Measurements from ENCODE around the gene MYH13.
"Not testable (repeated sequence)": the region's sequence is repeated elsewhere in the genome, so short reads cannot be mapped to it uniquely, and the experiment has no call there.

MYH13 gene

DNA sequence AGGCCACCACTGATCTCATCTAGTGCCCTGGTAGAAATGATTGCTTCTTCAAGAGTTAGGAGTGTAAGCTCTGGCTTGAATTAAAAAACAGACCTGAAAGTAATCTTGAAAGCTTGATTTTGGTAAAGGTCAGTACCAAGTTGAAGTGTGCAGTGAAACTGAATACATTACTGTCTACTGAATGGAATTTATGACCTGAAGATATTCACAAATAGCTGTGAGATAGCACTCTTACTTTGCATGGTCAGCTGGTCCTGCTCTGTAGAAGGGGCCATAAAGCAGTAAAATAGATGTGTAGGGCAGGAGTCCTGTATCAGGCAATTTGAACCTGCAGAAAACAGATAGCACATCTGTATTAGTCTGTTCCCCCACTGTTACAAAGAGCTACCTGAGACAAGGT lies 78.6 kb downstream of the MYH13 start:
- TF ChIP-seq, protein P1, sequence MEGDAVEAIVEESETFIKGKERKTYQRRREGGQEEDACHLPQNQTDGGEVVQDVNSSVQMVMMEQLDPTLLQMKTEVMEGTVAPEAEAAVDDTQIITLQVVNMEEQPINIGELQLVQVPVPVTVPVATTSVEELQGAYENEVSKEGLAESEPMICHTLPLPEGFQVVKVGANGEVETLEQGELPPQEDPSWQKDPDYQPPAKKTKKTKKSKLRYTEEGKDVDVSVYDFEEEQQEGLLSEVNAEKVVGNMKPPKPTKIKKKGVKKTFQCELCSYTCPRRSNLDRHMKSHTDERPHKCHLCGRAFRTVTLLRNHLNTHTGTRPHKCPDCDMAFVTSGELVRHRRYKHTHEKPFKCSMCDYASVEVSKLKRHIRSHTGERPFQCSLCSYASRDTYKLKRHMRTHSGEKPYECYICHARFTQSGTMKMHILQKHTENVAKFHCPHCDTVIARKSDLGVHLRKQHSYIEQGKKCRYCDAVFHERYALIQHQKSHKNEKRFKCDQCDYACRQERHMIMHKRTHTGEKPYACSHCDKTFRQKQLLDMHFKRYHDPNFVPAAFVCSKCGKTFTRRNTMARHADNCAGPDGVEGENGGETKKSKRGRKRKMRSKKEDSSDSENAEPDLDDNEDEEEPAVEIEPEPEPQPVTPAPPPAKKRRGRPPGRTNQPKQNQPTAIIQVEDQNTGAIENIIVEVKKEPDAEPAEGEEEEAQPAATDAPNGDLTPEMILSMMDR (conservative IDR thresholded peaks at IDR 0.05; ENCODE audit: low read depth, low read length) = no peak
- no peak overlapping the region for H3K4me3 ChIP-seq (ENCODE audit: low read length)

DNA sequence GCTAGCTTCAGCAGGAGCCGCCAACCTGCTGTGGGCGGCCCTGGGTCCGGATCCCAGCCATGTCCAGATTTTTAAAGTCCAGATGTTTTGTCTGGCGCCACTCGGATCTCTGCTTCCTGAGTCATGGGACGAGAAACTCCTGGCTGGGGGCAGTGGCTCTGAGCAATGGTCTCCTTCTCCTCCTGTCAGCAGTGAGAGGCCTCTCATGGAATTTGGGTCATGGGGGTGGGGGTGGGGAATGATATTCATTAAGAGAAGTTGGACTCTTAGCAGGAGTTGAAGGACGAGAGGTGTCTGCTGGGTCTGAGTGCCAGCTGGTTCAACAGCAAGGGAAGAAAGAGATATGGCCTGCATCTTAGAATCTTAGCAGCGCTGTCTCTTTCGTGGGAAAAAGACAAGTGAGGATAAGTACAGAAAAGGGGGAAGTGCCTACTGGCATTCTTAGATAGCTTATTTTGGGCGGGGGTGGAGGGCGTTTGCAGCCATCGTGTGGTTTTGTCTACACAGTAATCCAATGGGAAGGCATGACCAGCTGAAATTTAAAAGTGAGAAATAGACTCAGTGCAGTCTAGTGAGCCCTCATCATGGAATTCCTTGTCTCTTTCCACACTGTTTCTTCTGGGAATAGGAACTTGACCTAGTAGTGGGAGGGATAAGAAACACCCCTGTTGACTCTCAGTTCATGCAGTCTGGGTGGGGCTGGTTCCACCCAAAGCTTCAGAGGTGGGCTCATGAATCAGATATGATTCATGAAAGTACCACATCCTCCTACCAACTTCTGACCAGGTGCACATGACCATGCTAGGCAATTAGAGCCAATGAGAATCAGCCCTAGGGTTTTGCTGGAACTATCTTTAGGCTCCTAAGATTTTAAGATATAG lies 80.5 kb downstream of the MYH13 start:
- no peak for DNase-seq (ENCODE audit: low read depth)
- H3K4me3 ChIP-seq (ENCODE audit: low read length) = no peak overlapping the region
- TF ChIP-seq, protein P1 (conservative IDR thresholded peaks at IDR 0.05; ENCODE audit: low read depth, low read length) = no peak

More for the DNA sequence above, 78.6 kb downstream of the MYH13 start:
- no peak for DNase-seq (ENCODE audit: low read depth)

DNA sequence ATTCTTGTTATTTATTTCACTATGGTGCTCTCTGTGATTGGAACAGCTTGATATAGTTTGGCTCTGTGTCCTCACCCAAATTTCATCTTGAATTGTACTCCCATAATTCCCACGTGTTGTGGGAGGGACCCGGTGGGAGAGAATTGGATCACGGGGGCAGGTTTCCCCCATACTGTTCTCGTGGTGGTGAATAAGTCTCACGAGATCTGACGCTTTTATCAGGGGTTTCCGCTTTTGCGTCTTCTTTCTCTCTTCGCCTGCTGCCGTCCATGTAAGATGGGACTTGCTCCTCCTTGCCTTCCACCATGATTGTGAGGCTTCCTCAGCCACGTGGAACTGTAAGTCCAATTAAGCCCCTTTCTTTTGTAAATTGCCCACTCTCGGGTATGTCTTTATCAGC lies 81.2 kb downstream of the MYH13 start:
- not testable (repeated sequence) for H3K4me3 ChIP-seq (ENCODE audit: low read length); DNase-seq (ENCODE audit: low read depth)

DNA sequence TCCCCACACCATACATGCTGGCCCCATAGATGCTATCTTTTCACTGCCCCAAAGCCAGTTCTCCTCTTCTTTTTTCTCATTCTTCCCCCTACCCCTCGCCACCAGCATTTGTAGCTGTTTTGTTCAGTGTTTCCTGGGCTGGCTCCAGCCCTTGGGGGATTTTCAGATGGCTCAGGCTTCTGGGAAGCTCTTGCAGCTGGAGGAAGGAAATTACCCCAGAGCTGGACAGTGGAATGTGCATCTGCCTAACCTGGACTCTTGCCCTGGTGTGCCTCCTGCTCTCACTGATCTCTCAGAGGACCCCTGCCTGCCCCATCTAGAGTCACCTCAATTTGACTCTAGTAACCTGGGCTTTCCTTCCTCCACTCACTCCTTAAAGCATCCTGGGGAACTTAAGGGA lies 82.8 kb downstream of the MYH13 start:
- TF ChIP-seq, protein P1 (conservative IDR thresholded peaks at IDR 0.05; ENCODE audit: low read depth, low read length) = no peak
- DNase-seq (ENCODE audit: low read depth) = no peak
- no peak overlapping the region for H3K4me3 ChIP-seq (ENCODE audit: low read length)

DNA sequence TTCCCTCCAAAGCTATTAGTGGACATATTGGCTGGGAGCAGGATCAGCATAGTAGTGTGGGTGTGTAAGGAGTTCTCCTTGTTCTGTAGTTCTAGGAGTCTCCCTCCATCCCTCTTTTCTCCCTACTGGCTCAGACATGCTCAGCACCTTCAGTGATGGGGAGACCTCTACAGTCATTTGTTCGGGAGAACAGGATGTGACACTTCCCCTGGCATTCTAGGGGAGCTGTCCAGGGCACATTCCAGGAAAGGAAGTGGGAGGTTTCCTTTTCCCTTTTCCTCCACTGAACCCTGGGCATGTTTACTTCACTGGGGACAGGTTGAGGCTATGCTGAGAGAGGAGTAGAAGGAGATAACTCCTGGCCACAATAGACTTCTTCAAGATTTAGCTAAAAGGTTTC lies 86.5 kb downstream of the MYH13 start:
- TF ChIP-seq, protein P1 (conservative IDR thresholded peaks at IDR 0.05; ENCODE audit: low read depth, low read length) = no peak
- no peak for DNase-seq (ENCODE audit: low read depth)

DNA sequence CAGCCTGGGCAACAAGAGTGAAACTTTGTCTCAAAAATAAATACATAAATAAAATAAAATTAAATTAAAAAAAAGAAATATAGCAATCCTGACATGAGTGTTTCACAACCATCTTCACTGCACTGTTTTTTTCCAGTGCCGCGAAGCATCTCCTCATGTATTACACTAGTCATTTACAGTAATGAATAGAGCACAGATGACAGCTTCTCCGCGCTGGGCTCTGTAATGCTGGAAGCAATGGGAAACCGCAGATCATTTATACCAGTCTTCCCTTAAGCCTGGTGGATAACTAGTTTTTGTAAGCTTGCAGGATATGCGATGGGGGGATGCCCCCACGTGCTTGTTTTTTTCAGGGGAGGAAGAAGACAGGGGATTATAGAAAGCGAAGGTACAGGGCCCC lies 86.9 kb downstream of the MYH13 start:
- DNase-seq (ENCODE audit: low read depth) = no peak
- no peak overlapping the region for H3K4me3 ChIP-seq (ENCODE audit: low read length)
- TF ChIP-seq, protein P1 (conservative IDR thresholded peaks at IDR 0.05; ENCODE audit: low read depth, low read length) = no peak

More for the DNA sequence above, 86.5 kb downstream of the MYH13 start:
- no peak overlapping the region for H3K4me3 ChIP-seq (ENCODE audit: low read length)

DNA sequence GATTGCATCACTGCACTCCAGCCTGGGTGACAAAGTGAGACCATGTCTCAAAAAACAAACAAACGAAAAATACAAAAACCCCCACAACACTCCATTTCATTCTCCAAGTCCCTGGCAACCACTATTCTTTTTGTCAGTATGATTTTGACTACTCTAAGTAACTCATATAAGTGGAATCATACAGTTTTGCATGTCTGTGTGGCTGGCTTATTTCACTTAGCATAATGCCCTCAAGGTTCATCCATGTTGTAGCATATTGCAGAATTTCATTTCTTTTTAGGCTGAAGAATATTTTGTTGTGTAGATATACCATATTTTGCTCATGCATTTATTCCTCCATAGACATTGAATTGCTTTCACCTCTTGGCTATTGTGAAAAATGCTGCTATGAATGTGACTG lies 92.7 kb downstream of the MYH13 start:
- DNase-seq (ENCODE audit: low read depth) = no peak
- TF ChIP-seq, protein P1 (conservative IDR thresholded peaks at IDR 0.05; ENCODE audit: low read depth, low read length) = no peak
- H3K4me3 ChIP-seq (ENCODE audit: low read length) = no peak overlapping the region

All from retinal pigment epithelial cell (primary cell).